Fibroblast of pulmonary artery (primary cell): ENCODE data around the gene EEF2KMT.
"Not testable (repeated sequence)": the region's sequence is repeated elsewhere in the genome, so short reads cannot be mapped to it uniquely, and the experiment has no call there.

ENCODE experiments used
- DNase-seq: peaks from one replicate; pipeline ENCODE4 v3.0.0-alpha.2; 2010; ENCODE audit warnings: low read depth
- H3K4me3 ChIP-seq: replicated peaks from 2 replicates; pipeline ENCODE4 v1.5.1; 2011; ENCODE audit warnings: low read depth, mild to moderate bottlenecking, control low read depth, low read length, moderate library complexity
- TF ChIP-seq, protein P1 (sequence below): IDR thresholded peaks from 2 replicates; pipeline ENCODE4 v1.5.1; 2011; ENCODE audit warnings: mild to moderate bottlenecking, control low read depth, low read length, inconsistent platforms; ENCODE audit errors: missing control alignments

EEF2KMT gene

DNA sequence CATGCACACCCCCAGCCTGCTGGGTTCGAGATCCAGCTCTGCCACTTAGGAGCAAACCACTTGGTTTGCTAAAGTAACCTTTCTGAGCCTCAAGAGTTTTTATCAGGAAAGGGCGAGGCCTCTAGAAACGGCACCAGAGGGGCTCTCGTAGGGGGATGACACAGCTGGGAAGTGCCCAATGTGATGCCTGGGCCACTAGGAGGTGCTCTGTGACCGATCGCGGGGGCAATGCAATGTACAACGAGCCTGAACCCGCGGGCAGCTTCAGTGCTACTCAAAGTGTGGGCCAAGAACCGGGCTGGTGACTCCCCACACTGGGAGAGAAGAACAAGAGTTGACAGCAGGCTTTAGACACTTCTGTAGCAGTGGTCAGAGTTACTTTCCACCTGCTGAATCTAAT is 41.2 kb downstream of the EEF2KMT start:
- TF ChIP-seq, protein P1, sequence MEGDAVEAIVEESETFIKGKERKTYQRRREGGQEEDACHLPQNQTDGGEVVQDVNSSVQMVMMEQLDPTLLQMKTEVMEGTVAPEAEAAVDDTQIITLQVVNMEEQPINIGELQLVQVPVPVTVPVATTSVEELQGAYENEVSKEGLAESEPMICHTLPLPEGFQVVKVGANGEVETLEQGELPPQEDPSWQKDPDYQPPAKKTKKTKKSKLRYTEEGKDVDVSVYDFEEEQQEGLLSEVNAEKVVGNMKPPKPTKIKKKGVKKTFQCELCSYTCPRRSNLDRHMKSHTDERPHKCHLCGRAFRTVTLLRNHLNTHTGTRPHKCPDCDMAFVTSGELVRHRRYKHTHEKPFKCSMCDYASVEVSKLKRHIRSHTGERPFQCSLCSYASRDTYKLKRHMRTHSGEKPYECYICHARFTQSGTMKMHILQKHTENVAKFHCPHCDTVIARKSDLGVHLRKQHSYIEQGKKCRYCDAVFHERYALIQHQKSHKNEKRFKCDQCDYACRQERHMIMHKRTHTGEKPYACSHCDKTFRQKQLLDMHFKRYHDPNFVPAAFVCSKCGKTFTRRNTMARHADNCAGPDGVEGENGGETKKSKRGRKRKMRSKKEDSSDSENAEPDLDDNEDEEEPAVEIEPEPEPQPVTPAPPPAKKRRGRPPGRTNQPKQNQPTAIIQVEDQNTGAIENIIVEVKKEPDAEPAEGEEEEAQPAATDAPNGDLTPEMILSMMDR: peak; percentile 48
- H3K4me3 ChIP-seq: no peak overlapping the region
- DNase-seq: no peak

DNA sequence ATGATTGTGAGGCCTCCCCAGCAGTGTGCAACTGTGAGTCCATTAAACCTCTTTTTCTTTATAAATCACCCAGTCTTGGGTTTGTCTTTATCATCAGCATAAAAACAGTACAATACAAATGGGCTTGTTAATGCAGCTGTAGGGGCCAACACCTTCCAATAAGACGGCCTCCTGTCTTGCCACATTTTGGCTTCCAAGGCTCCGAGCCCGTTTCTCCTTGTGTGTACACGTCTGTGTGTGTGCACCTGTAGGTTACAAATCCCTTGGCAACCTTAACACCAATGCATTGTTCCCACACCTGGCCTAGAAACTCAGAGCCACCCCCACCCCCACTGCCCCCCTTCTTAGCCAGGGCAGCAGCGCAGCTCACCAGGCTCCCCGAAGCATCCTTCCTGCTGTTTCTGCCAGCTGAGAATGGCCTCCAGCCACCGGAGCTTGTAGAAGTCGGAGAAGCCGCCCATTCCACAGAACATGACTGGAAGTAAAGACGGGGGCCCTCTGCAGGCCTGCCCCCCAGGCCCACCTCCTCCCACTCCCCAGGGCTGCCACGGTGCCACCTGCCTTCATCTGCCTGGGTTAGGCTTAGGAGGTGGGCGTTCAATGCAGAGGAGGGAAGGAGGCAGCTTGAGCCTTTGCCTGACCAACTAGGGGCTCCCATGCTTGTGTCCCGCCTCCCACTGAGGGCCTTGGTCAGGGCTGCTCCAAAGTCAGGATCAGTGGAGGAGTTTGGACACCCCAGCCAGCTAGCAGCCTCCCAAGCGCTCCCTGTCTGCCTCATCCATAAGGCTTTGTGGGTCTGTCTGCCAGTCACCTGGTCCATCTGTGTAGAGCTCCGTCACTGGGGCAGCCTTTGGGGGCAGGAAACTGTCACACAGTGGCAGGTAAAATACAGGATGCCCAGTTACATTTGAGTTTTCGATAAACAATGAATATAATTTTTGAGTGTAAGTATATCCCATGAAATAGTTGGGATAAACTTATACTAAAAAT is 42.4 kb downstream of the EEF2KMT start:
- DNase-seq: no peak
- H3K4me3 ChIP-seq: no peak overlapping the region
- TF ChIP-seq, protein P1: no peak

DNA sequence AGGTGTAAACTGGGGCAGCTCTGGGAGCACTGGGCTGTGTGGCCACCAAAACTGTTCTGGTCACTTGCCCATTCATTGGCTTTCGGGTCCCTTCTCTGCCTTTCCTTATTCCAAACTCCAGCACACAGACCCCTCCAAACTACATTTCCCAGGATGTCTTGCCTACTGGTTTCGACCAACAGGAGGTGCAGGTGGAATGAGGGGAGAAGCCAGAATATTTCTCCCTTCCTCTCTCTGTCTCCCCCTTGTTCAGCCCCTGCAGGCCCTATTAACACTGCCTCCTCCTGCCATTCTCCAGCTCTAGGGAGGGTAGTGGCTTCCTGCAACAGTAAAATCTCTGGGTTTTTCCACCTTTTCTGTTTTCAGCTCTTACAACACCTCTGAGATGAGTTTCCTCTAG is 50.7 kb downstream of the EEF2KMT start:
- H3K4me3 ChIP-seq: no peak overlapping the region
- TF ChIP-seq, protein P1: no peak
- no peak for DNase-seq

DNA sequence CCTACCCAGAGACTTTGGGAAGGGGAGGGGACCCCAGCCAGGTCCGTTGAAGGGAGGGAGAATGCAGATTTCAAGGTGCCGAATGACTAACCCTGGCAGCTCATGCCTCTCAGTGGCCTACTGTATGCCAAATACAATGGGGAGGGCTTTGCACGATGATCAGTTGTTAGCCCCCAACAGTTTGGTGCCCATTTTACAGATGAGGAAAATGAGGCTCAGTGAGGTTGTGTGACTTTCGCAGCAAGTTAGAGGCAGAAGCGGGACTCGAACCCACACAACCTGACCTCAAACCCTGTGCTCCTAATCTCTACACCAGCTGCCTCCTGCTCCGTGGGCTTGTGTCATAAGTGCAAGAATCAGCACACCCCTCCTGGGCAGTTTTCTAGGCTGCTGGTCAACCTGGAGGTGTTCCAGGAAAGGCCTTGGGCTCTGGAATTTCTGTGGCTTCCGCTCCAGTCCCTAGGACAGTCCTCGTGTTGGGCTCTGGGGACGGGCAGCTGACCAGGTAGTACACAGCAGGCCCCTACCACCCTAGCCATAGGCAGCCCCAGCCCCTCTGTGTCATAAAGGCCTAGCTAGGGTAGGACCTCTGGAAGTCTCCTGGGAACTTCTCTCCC is 52.0 kb downstream of the EEF2KMT start:
- TF ChIP-seq, protein P1: no peak
- DNase-seq: no peak
- no peak overlapping the region for H3K4me3 ChIP-seq

DNA sequence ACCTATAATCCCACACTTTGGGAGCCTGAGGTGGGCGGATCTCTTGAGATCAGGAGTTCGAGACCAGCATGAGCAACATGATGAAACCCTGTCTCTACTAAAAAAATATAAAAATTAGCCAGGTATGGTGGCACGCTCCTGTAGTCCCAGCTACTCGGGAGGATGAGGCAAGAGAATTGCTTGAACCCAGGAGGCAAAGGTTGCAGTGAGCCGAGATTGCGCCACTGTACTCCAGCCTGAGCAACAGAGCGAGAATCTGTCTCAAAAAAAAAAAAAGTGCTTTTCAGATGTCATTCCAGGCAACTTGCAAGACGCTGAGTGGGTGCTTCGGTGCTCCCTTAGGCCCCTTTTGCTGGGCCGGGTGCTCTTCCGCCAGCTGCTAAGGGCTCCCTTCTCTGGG is 53.0 kb downstream of the EEF2KMT start:
- not testable (repeated sequence) for DNase-seq, H3K4me3 ChIP-seq

DNA sequence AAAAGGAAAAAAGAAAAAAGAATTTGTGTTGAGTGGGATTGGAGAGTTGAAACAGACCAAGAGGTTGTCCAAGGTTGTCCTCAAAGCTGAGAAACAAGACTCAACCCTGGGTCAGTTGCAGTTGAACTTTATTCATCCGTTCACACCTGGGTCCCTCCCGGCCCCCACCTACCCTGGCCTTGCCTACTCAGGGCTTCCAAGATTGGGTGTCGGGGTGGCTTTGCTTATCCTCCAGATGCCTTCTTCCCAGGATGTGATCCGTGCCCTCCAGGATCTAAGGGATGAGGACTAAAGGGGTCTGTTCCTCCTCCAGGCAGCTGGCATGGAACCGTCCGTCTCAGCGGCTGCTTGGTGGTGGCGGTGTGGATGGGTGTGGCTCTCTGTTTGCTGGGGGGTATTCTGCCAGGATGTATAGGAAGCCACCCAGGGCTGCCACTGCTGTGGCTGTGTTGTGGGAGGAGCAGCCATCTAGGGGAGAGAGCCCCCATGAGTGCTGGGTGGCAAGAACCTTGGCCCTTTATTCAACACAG is 53.5 kb downstream of the EEF2KMT start:
- DNase-seq: no peak
- H3K4me3 ChIP-seq: no peak overlapping the region
- TF ChIP-seq, protein P1: no peak

DNA sequence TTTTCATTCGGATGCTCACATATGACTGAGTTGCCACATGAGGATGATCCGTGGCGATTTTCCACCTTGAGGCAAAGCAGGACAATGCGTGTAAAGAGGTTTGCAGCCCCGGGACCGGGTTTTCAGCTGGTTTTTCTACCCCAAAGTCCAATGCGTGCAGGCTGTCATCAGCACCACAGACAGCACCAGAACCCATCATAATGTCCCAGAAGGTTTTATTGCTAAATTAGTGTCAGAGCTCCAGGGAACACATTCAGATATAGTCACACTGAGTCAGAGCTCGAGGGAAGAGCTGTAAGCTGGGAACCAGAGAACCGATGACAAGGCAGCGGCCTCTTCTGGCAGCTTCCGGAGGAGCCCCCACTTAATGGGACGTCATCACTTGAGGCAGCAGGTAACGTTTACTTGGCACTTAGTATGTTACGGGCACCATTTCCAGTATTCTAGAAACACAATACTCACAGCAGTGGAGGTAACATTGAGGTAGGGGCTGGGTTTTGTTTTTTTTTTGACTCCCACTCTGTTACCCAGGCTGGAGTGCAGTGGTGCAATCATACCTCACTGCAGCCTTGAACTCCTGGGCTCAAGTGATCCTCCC is 54.9 kb downstream of the EEF2KMT start:
- DNase-seq: no peak
- H3K4me3 ChIP-seq: no peak overlapping the region
- TF ChIP-seq, protein P1: no peak
